H1 (cell line): Measurements from ENCODE around the gene FAM149A. TPM values are rescaled to one million over a fixed set of nuclear protein-coding genes. Genes with fewer than 3 reads are reported as not detected.

Experiments used
- CTCF ChIA-PET: fragments of 300-600 bp; sonication (Branson Sonifier 250); formaldehyde crosslinking; loops from one replicate; lab custom pipeline; 2021; ENCODE audit not compliant: partially characterized antibody; lab: Charles Lee
- POLR2A ChIA-PET: fragments of 300-600 bp; sonication (Branson Sonifier 250); formaldehyde crosslinking; loops from one replicate; lab custom pipeline; 2021; ENCODE audit warnings: inconsistent platforms; ENCODE audit not compliant: partially characterized antibody; lab: Charles Lee
- DNase-seq, 2 experiments: peaks; one replicate each; pipeline versions ENCODE4 v3.0.0 to v3.0.0-alpha.2; 2010 to 2022; ENCODE audit warnings: low spot score in 2 of 2, low read depth in 1 of 2, mixed read lengths in 1 of 2
- FAIRE-seq: peaks from 2 replicates; lab custom pipeline; 2011; peaks lifted over from hg19 to GRCh38; lab: Jason Lieb, UNC
- H2AFZ ChIP-seq: 2 replicates; pipeline ENCODE4 v1.8.1; 2012; ENCODE audit warnings: low read length, inconsistent platforms
- H2AK5ac ChIP-seq: 2 replicates; pipeline ENCODE4 v1.6.1; 2013; ENCODE audit warnings: low read depth, low read length
- H2BK120ac ChIP-seq: replicated peaks from 2 replicates; pipeline ENCODE3; 2013; ENCODE audit warnings: low read depth, low read length, inconsistent platforms
- H2BK12ac ChIP-seq: 2 replicates; pipeline ENCODE4 v1.6.1; 2013; ENCODE audit warnings: low read depth, low read length
- H2BK15ac ChIP-seq: 2 replicates; pipeline ENCODE4 v1.6.1; 2013; ENCODE audit warnings: low read length
- H2BK20ac ChIP-seq: 2 replicates; pipeline ENCODE4 v1.6.1; 2013; ENCODE audit warnings: low read length
- H2BK5ac ChIP-seq: 2 replicates; pipeline ENCODE4 v1.6.1; 2013; ENCODE audit warnings: low read depth, low read length
- H3K14ac ChIP-seq: 2 replicates; pipeline ENCODE4 v1.6.1; 2013; ENCODE audit warnings: inconsistent platforms; ENCODE audit not compliant: insufficient read length
- H3K18ac ChIP-seq: 2 replicates; pipeline ENCODE4 v1.6.1; 2013; ENCODE audit warnings: low read length; ENCODE audit errors: extremely low read depth
- H3K23ac ChIP-seq: 2 replicates; pipeline ENCODE4 v1.6.1; 2013; ENCODE audit warnings: inconsistent platforms; ENCODE audit not compliant: insufficient read length
- H3K23me2 ChIP-seq: 2 replicates; pipeline ENCODE4 v1.6.1; 2013; ENCODE audit warnings: low read depth, low read length
- H3K27ac ChIP-seq: 2 replicates; pipeline ENCODE4 v1.6.1; 2011; ENCODE audit warnings: low read depth, low read length, inconsistent platforms
- H3K27me3 ChIP-seq, 4 experiments: replicated peaks in 1 of 4; 1 replicate in 1 of 4; 2 replicates in 3 of 4; pipeline versions ENCODE4 v1.6.1 to v1.8.1; 2011 to 2013; ENCODE audit warnings: low read length in 3 of 4, mild to moderate bottlenecking in 3 of 4, inconsistent platforms in 2 of 4, mixed read lengths in 2 of 4, moderate library complexity in 1 of 4; ENCODE audit not compliant: control insufficient read depth in 3 of 4, insufficient read depth in 3 of 4; ENCODE audit errors: extremely low read depth in 1 of 4
- H3K36me3 ChIP-seq, 4 experiments: 2 replicates each; pipeline versions ENCODE4 v1.6.1 to v1.8.1; 2011 to 2013; ENCODE audit warnings: mild to moderate bottlenecking in 4 of 4, low read length in 3 of 4, moderate library complexity in 2 of 4, control low read depth in 1 of 4, inconsistent platforms in 1 of 4; ENCODE audit not compliant: insufficient read depth in 4 of 4, control insufficient read depth in 2 of 4
- H3K4ac ChIP-seq: replicated peaks from 2 replicates; pipeline ENCODE3; 2013; ENCODE audit warnings: low read length, low read depth, mixed read lengths, inconsistent platforms; ENCODE audit not compliant: insufficient read length
- H3K4me1 ChIP-seq, 4 experiments: replicated peaks in 1 of 4; 1 replicate in 1 of 4; 2 replicates in 3 of 4; pipeline versions ENCODE4 v1.6.1 to v1.8.1; 2011 to 2013; ENCODE audit warnings: low read length in 3 of 4, inconsistent platforms in 2 of 4, mixed read lengths in 1 of 4; ENCODE audit not compliant: insufficient read depth in 4 of 4, control insufficient read depth in 3 of 4
- H3K4me2 ChIP-seq, 2 experiments: 2 replicates each; pipeline versions ENCODE4 v1.6.1 to v1.8.1; 2011 to 2013; ENCODE audit warnings: low read depth in 2 of 2, low read length in 2 of 2, control low read depth in 1 of 2, inconsistent platforms in 1 of 2, mild to moderate bottlenecking in 1 of 2; ENCODE audit not compliant: insufficient read depth in 1 of 2
- H3K4me3 ChIP-seq, 4 experiments: fragments of 200-600, 300-600 bp in 1 of 4; sonication (generic), shearing (Covaris generic), sonication (Bioruptor Twin) in 1 of 4; 2 replicates each; pipeline versions ENCODE4 v1.5.1 to v1.8.1; 2011 to 2016; ENCODE audit warnings: low read length in 4 of 4, low read depth in 3 of 4, control low read depth in 2 of 4, inconsistent platforms in 2 of 4, mild to moderate bottlenecking in 2 of 4, mixed read lengths in 1 of 4, moderate library complexity in 1 of 4; ENCODE audit not compliant: insufficient read depth in 2 of 4; ENCODE audit errors: extremely low read depth in 1 of 4
- H3K56ac ChIP-seq: replicated peaks from 2 replicates; pipeline ENCODE3; 2013; ENCODE audit warnings: low read depth, mild to moderate bottlenecking, mixed read lengths, low read length, inconsistent platforms; ENCODE audit not compliant: insufficient read length
- H3K79me1 ChIP-seq: 2 replicates; pipeline ENCODE4 v1.6.1; 2013; ENCODE audit warnings: low read depth, low read length, control low read depth
- H3K79me2 ChIP-seq, 2 experiments: 2 replicates each; pipeline versions ENCODE4 v1.6.1 to v1.8.1; 2012 to 2013; ENCODE audit warnings: low read length in 2 of 2, mild to moderate bottlenecking in 2 of 2, inconsistent platforms in 1 of 2; ENCODE audit not compliant: insufficient read depth in 2 of 2, control insufficient read depth in 1 of 2
- H3K9ac ChIP-seq, 4 experiments: replicated peaks in 1 of 4; 1 replicate in 1 of 4; 2 replicates in 3 of 4; pipeline versions ENCODE4 v1.6.1 to v1.8.1; 2011 to 2013; ENCODE audit warnings: low read depth in 3 of 4, low read length in 3 of 4, control low read depth in 2 of 4, mild to moderate bottlenecking in 2 of 4, moderate library complexity in 2 of 4, inconsistent platforms in 1 of 4; ENCODE audit errors: extremely low read depth in 1 of 4
- H3K9me3 ChIP-seq, 2 experiments: 2 replicates each; pipeline versions ENCODE4 v1.6.1 to v1.8.1; 2012 to 2013; ENCODE audit warnings: mild to moderate bottlenecking in 2 of 2, moderate library complexity in 2 of 2, control low read depth in 1 of 2, inconsistent platforms in 1 of 2, low read depth in 1 of 2, low read length in 1 of 2, mixed read lengths in 1 of 2; ENCODE audit not compliant: insufficient read depth in 2 of 2
- H4K20me1 ChIP-seq, 2 experiments: replicated peaks in 1 of 2; 2 replicates each; pipeline versions ENCODE3 to v1.8.1; 2011 to 2013; ENCODE audit warnings: inconsistent platforms in 2 of 2, low read length in 2 of 2, mild to moderate bottlenecking in 1 of 2; ENCODE audit not compliant: insufficient read depth in 2 of 2, control insufficient read depth in 1 of 2
- H4K5ac ChIP-seq: 2 replicates; pipeline ENCODE4 v1.6.1; 2013; ENCODE audit warnings: low read length, low read depth, mixed read lengths, inconsistent platforms; ENCODE audit not compliant: insufficient read length
- H4K8ac ChIP-seq: 2 replicates; pipeline ENCODE4 v1.8.0; 2013; ENCODE audit warnings: mild to moderate bottlenecking, moderate library complexity, low read length, inconsistent platforms; ENCODE audit not compliant: insufficient read depth; ENCODE audit errors: extremely low read depth
- H4K91ac ChIP-seq: replicated peaks from 2 replicates; pipeline ENCODE3; 2013; ENCODE audit warnings: low read length, mixed read lengths, inconsistent platforms; ENCODE audit not compliant: insufficient read length
- HDAC2 ChIP-seq, 2 experiments: fragments of 300-600 bp in 1 of 2; sonication (generic) in 1 of 2; IDR thresholded peaks; 2 replicates each; pipeline ENCODE4 v1.6.1; 2011 to 2012; ENCODE audit warnings: low read depth in 2 of 2, low read length in 2 of 2, mild to moderate bottlenecking in 2 of 2, moderate library complexity in 2 of 2, borderline replicate concordance in 1 of 2, inconsistent platforms in 1 of 2
- POU5F1 ChIP-seq: IDR thresholded peaks from 2 replicates; pipeline ENCODE4 v1.6.1; 2011; ENCODE audit warnings: low read depth, mild to moderate bottlenecking, low read length, moderate library complexity
- RAD21 ChIP-seq, 2 experiments: IDR thresholded peaks in 1 of 2; conservative IDR thresholded peaks in 1 of 2; 2 replicates each; pipeline ENCODE4 v1.6.1; 2011; ENCODE audit warnings: low read depth in 2 of 2, low read length in 2 of 2, improper control_type of control experiment in 1 of 2, inconsistent platforms in 1 of 2, mild to moderate bottlenecking in 1 of 2, moderate library complexity in 1 of 2
- RFX5 ChIP-seq: IDR thresholded peaks from 2 replicates; pipeline ENCODE4 v1.6.1; 2011; ENCODE audit warnings: low read depth, low read length, improper control_type of control experiment, borderline replicate concordance
- SP4 ChIP-seq: IDR thresholded peaks from 2 replicates; pipeline ENCODE4 v1.6.1; 2012; ENCODE audit warnings: low read length, inconsistent platforms
- WGBS, 2 experiments: shearing (Covaris generic) in 1 of 2; methylation state at CpG; one replicate each; pipeline versions ENCODE4 v1.1.6 to v1.1.7; 2013 to 2015; ENCODE audit warnings: low lambda C conversion rate in 2 of 2, mixed read lengths in 2 of 2, inconsistent platforms in 1 of 2, low coverage in 1 of 2, missing lambda C conversion rate in 1 of 2; ENCODE audit not compliant: insufficient replicate concordance in 2 of 2, insufficient coverage in 1 of 2, insufficient read length in 1 of 2; ENCODE audit errors: extremely low coverage in 1 of 2, missing lambda C conversion rate in 1 of 2; 5-methylcytosine and 5-hydroxymethylcytosine counted together
- polyA plus RNA-seq, 7 experiments: library from polyadenylated mRNA; depleted of rRNA in 3 of 7; stranded (reverse) in 5 of 7; unstranded in 2 of 7; fragments of >200 nt in 5 of 7; fragments of 200-250 nt in 2 of 7; gene quantifications; 1 replicate in 5 of 7; 2 replicates in 1 of 7; 4 replicates in 1 of 7; pipeline versions ENCODE4 v1.2.1 to v1.2.3, GENCODE V29; 2011 to 2013; ENCODE audit warnings: missing spikeins in 2 of 7, mixed read lengths in 2 of 7
- total RNA-seq: library from RNA; stranded (reverse); fragmentation: NEBNext Ultra II Directional; extraction: Animal tissue kit (Norgen Biotek cat#: 25700); gene quantifications from 2 replicates; pipeline ENCODE4 v1.2.1, GENCODE V29; 2021

Gene FAM149A
- total and polyA plus RNA-seq, 2 of the 8 experiments (the other 6 are each of a cell fraction or from before 2014, with no cell fraction given), result 6.1 to 8.5 TPM

DNA sequence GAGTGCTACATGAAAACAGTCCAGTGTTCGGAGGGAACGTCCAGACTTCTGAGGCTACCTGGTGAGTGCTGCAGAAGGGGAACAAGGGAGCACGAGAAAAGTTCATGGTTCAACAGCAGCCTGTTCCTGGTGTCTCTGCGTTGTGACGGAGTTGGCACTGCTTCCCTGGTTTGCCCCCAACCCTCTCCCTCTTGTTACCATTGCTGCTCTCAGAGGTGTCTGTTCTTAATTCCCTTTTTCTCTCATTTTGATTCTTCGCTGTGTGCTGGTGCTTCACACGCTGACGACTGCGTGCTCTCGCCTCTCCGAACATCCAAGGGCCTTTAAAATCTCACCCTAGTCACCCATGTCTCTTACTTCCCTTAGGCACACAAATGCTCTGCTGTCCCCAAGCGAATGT lies 1.6 kb upstream of the FAM149A start:
- H3K9me3 ChIP-seq, result no peaks in the 10 kb centered on the region
- H3K4me2 ChIP-seq, result no peak overlapping the region
- DNase-seq, result no peak
- H2BK12ac ChIP-seq, result no peak overlapping the region
- peaks cover 7 to 35% (median 27%) of the 10 kb centered on the region in 4 experiments; a peak in 6 of 7 replicates for H3K27me3 ChIP-seq
- no peak overlapping the region for H2BK15ac ChIP-seq
- H3K4ac ChIP-seq, result no peak overlapping the region
- no peak overlapping the region for H3K9ac ChIP-seq
- H3K79me2 ChIP-seq, result no peaks in the 10 kb centered on the region
- no peaks in the 10 kb centered on the region for H3K36me3 ChIP-seq
- no peak overlapping the region for H3K14ac ChIP-seq
- no peak overlapping the region for H2AK5ac ChIP-seq
- no peak overlapping the region for H4K5ac ChIP-seq
- WGBS, 2 experiments, result 94% methylated on average over 12 of the region's 12 CpGs; no CpG with 5 or more reads in 1 of the 2 experiments
- H2BK20ac ChIP-seq, result no peak overlapping the region
- H3K56ac ChIP-seq, result no peak overlapping the region
- peaks cover 0 to 7% (median 3%) of the 10 kb centered on the region in 4 experiments; a peak in 4 of 7 replicates for H3K4me1 ChIP-seq
- no peak overlapping the region; the same call in 1 of the 2 replicates for H4K8ac ChIP-seq
- peaks cover 7% of the 10 kb centered on the region; the same call in 1 of the 2 replicates for H3K23me2 ChIP-seq
- H4K91ac ChIP-seq, result no peak overlapping the region
- H2BK5ac ChIP-seq, result no peak overlapping the region
- H3K23ac ChIP-seq, result no peak overlapping the region
- H2AFZ ChIP-seq, result no peak overlapping the region
- ChIA-PET POLR2A (no interaction called here), CTCF (no interaction called here)
- no peak overlapping the region for H3K27ac ChIP-seq
- peaks cover 0 to 2% of the 10 kb centered on the region in 2 experiments for H4K20me1 ChIP-seq
- FAIRE-seq, result no peak
- H2BK120ac ChIP-seq, result no peak overlapping the region
- no peaks in the 10 kb centered on the region for H3K79me1 ChIP-seq
- no peak overlapping the region for H3K18ac ChIP-seq
- H3K4me3 ChIP-seq, result no peak overlapping the region
- no peak for TF ChIP-seq RAD21 (IDR thresholded peaks at IDR 0.05 in 1 of 2, conservative IDR thresholded peaks at IDR 0.05 in 1 of 2; ENCODE audit: low read depth in 2 of 2, low read length in 2 of 2)
- no peak for TF ChIP-seq POU5F1
- TF ChIP-seq HDAC2 (IDR thresholded peaks at IDR 0.05; ENCODE audit: borderline replicate concordance in 1 of 2, low read depth in 2 of 2, low read length in 2 of 2), result no peak
- TF ChIP-seq SP4, result no peak
- TF ChIP-seq RFX5, result no peak
